T follicular helper cell (primary cell): ENCODE measurements around the gene HOOK1.
A peak's percentile ranks its signal among the peaks of the same experiment; 100 is the strongest.

Source experiments
- DNase-seq: peaks from one replicate; pipeline ENCODE4 v3.0.0-alpha.2; 2020; ENCODE audit warnings: low read depth
- total RNA-seq, 2 experiments: gene quantifications; one replicate each; lab custom pipeline; 2026; lab: John Stamatoyannopoulos, UW

The HOOK1 gene
- total RNA-seq = 28.1 to 29.8 reads per million in 2 experiments

DNA sequence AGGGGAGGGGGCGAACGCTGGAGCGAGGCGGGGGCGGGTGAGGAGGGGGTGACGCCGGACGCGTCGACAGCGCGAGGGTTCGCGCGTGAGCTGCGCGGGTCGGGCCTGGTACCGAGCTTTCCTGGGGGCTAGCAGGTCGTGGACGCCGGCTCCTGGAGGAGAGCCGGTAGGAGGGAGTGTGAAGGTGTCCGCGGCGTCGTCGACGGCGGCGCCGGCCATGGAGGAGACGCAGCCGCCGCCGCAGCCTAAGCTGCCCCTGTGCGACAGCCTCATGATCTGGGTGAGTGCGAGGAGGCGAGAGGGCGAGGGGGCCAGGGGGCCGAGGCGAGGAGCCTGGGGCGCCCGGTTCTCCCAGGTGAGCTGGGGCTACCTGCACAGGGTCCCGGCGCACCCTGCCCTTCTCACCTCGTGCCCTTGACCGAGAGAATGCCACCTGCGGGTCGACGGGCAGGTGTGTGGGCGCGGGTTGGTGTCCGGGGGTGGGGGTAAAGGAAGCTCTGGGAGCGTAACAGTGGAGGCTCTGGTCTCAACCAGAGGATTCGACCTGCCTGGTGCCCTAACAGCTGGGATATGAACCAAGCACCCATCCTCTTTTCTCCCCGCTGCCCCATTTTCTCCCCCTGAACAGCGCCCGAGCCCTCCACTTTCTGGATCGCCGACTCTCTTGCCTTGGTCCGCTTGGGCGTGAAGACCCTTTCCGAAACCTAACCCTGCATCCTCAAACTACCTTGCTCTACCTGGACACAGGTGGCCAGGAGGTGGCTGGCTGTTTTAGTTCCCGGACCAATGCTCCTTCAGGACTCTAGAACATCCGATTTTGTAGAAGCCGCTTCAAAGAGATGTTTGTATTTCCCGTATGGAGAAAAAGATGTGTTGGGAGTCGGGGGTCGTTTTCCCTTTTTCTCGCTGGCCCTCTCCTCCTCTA lies at the start of gene HOOK1:
Gene HOOK1, plus strand, starts transcription at position 49 of the 925 bp plus-strand sequence. Its CDS starts 169 bp downstream, at position 218.
- DNase-seq = no peak

- DNase-seq = no peak
Observed at GRCh38 chr1:59765011-59765730, 49.6 kb upstream of the HOOK1 start.

- DNase-seq = no peak
Observed at GRCh38 chr1:59766227-59766855, 48.4 kb upstream of the HOOK1 start.

DNA sequence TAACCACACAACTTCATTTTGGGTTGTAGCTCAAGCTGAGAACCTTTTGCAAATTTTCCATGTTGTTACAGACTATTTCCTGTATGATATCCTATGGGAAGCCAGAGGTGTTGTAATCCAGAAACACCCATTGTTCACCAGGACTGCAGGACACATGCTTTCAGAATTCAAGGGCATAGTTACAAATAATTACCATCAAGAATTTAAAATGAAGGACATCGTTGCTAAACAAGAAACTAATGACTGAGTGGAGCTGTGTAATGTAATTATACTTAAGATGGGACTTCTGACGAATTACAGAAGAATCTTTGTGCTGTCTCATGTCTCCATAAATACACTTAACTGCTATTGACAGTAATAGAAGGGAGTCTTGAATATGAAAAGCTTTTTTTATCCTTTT lies 47.6 kb upstream of the HOOK1 start:
- no peak for DNase-seq

- DNase-seq = no peak
Observed at GRCh38 chr1:59768792-59769735, 45.7 kb upstream of the HOOK1 start.

DNA sequence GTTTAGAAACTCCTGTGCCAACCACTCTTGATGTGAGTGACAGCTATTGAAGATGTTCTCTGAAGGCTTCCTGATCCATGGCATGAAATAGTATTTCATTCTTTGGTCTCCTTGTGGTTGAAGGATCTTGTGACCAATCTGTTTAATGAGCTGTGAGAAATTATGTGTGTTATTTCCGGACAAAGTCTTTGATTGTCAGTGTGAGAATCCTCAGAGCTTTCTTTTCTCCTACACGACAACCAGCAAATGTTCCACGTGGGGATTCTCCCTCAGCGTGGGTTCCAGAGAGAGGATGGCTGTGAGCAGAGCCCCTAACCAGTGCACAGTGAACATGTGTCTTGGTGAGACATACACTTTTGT lies 45.0 kb upstream of the HOOK1 start:
- DNase-seq = no peak

DNA sequence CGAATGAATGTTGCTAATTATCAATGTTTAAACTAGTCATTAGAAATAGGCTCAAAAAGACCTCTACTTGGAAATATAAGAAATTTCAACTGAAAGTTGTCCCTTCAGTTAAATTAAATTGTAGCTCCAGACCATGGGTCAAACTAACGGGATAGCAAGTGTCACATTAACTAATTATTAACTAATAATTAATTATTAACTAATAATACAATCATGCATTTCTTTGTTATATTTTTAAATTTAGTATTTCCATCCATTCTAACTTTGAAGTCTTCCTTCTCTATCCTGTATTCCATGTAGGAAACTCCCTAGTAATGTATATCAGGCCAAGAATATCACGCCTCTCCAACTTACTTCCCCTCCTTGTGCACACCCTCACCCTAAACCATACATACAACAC lies 43.4 kb upstream of the HOOK1 start:
- DNase-seq = no peak

DNA sequence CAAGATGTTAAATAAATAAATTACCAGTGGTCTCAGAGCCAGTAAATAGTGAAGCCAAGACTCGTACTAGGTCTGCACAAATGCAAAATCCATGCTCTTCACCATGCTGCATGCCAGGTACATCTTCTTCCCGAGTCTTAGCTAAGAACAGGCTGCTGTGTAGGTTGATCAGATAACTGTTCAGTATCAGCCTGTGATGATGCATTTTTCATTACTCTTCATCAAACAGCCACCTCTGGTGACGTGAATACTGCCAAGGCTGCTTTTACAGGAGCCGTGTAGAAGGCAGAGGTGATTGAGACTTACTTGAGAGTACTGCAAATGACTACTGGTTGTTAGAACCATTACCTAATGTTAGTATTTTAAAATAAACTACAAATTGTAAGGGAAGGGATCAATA lies 39.3 kb upstream of the HOOK1 start:
- DNase-seq = no peak

DNA sequence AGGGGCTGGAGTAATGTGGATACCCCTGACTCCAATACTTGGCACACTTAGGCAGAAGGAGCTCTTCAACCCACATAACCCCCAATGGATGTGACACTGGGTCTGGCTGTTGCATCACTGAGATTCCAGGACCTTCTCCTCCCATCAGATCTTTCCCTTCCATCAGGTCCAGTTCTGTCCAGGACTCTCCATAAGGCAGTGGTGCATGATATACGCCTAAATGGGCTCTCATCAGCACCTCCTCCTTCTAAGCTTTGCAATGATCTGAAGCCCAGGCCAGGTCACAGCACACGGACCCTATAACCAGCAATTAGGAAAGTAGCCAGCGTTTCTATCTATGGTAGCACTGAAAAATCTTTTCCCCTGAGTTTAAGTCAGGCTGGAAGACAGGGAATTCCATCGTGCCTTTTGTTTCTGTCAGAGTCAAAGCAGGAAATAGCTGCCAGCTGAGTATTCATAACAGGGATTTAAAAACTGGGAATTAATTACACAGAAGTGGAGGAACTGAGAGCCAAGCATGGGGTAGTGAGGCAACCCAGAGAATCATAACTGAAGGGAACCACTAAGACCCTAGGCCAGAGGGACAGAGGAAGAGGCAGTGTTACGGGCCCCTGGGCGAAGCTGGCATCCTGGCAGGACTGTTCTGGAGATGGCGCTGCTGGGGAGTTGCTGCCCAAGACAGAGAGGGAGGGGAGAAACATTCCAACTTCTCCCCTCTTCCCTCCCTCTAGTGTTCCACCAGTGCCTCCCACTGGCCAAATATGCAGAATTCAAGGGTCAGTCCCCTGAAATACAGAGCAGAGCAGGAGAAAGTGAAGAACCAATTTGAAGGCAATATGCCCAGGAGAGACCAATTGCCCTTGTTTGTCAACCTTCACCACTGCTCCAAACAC lies 37.5 kb upstream of the HOOK1 start:
- no peak for DNase-seq

GRCh38 chr1:59779949-59780348 lies 34.8 kb upstream of the HOOK1 start:
- no peak for DNase-seq

DNA sequence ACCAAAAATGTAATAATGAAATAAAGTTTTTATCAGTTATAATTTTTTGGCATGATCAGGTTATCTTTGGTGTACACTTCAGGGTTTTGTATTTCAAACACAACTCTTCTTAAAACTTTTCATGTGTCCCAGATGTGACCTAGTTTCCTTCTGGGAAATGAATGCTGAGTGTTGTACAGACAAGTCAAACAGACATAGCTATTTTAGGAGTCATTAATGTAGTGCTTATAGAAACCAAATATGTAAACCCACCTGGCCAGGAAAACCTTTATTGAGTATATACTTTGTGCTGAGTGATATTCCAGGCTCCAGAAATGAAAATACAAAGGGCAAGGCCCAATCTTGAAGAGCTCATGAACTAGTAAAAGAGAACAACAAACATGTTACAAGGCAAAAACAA lies 25.9 kb upstream of the HOOK1 start:
- DNase-seq = no peak

- DNase-seq = no peak
Observed at GRCh38 chr1:59798600-59798999, 16.1 kb upstream of the HOOK1 start.

DNA sequence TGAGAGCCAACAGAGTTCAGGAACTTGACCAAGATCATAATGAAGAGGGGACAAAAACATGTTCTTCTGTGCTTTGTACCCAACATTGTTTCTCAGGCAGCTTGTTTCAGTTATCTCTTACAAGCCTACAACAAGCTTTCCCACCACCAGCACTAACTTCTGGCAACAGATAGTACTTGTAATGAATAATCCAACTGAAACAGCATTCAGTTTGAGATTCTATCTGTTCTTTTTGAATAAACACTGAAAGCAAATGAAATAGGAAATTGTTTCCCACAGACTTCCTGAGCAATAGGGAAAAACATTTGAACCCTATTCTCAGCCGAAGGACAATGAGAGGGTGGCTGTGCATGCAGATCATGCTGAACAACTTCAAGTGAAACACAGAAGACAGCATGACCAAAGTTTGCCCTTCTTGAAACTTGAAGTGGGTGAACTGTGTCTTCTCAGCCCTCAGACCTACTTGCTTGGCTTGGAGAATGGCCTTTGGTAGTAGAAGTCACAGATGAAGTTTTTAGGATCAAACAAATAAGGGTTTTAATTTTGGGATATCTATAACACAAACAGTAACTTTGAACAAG lies 11.2 kb upstream of the HOOK1 start:
- no peak for DNase-seq

- no peak for DNase-seq
Observed at GRCh38 chr1:59804301-59804700, 10.4 kb upstream of the HOOK1 start.

DNA sequence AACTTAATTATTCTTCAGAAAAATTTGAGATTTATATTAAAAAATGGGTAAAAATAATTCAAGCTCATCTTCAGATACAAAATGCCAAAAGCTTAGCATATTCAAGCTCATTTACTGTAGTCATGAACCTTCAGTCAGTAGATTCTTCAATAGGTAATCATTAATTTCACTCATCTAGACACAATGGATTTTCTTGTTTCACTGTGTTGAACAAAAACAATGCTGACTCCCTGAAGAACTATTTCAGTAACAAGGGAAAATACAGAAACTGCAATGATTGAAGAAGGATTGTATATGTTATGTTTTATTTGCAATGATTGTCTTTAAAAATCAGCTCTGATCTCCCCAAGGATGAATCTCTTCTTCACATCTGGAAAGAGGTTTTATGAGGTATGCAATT lies 9.2 kb upstream of the HOOK1 start:
- no peak for DNase-seq

DNA sequence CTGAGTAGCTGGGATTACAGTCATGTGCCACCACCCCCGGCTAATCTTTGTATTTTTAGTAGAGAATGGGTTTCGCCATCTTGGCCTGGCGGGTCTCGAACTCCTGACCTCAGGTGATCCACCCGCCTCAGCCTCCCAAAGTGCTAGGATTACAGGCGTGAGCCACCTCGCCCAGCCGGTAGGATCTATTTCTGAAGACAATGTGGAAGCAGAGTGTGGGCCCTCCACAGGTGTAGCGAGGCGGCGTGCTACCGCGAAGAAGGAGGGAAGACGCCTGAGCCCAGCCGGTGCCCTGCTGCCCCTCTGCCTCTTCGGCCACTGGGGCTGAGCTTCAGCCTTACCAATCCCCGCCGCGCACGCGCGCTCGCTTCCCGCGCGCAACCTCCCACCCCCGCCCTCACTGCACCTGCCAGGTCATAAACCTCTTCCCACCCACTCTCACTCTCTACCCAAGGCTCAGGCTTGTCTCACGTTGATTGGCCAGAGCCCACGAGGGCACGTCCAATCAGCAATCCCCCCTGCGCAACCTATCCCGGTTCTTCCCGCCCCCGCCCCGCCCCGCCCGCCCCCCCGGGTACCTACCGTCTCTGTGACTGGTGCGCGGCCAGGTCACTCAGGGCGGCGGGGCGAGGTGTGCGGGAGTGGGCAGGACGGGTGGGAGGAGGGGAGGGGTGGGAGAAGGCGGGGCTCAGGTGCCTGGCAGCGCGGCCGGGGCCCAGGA lies 409 bp upstream of the HOOK1 start:
- peak; percentile 86 for DNase-seq

DNA sequence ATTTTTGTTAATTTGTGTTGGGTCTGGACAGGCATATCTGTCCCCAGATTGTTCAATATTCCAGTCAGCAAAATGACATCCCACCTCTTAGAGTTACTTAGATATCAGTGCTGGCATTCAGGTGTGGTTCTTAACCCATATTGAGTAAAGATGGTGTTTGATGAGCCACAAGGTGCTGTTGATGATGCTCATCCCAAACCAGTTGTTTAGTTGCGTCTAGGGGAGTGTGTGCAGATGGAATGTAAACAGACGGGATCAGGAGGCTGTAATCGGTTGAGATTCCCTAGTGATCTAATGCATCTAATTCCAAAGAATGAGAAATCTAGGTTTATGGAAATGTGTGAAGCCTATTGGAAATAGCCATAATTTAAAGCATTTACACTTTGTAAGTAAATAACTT lies 1.1 kb downstream of the HOOK1 start:
- DNase-seq = no peak

GRCh38 chr1:59816318-59816878 lies 1.6 kb downstream of the HOOK1 start:
- no peak for DNase-seq
